Stimulated activated CD4-positive, alpha-beta T cell treated with anti-CD3 and anti-CD28 coated beads, Interleukin-1b, Interleukin-23, amount 100 ng/mL, for 4 hours (primary cell): ENCODE data around the gene PLAGL2.
"Not testable (repeated sequence)": the region's sequence is repeated elsewhere in the genome, so short reads cannot be mapped to it uniquely, and the experiment has no call there.

Experiments
- DNase-seq, 2 donors: peaks; one replicate each; pipeline ENCODE4 v3.0.0-alpha.2; 2020; ENCODE audit warnings: low read depth in 2 of 2

Gene PLAGL2, protein sequence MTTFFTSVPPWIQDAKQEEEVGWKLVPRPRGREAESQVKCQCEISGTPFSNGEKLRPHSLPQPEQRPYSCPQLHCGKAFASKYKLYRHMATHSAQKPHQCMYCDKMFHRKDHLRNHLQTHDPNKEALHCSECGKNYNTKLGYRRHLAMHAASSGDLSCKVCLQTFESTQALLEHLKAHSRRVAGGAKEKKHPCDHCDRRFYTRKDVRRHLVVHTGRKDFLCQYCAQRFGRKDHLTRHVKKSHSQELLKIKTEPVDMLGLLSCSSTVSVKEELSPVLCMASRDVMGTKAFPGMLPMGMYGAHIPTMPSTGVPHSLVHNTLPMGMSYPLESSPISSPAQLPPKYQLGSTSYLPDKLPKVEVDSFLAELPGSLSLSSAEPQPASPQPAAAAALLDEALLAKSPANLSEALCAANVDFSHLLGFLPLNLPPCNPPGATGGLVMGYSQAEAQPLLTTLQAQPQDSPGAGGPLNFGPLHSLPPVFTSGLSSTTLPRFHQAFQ

DNA sequence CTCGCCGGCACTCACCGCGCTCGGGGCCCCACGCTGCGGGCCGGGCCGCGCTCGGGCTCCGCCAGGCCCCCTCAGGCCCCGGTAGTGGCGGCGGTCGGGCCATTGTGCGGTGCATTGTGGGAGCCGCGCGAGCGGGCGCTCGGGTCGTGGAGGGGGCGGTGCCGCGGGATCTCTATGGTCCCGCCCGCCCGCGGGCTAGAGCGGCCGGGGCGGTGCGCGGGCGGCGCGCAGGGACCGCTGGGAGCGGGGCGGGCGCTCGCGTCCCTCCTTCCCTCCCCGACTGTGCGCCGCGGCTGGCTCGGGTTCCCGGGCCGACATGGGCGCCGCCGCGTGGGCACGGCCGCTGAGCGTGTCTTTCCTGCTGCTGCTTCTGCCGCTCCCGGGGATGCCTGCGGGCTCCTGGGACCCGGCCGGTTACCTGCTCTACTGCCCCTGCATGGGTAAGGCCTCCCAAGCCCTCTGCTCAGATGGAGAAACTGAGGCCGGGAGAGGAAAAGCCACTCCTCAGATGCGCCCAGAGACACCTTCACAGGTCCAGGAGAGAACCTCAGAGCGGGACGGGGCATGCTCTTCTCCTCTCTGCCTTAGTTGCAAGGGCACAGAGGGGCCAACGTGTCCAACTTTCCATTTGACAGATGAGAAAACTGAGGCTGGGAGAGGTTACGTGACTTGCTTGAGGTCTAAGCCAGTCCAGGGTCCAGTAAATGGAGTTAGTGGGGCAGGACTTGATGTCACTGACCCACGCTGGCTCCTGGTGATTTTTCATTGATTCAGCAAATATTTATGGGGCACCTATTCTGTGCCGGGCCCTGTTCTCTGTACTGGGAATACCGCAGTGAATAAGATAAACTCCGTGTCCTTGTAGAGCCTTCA lies at the start of gene PLAGL2, which contains the start of gene POFUT1:
TSS of gene PLAGL2 (minus strand) at position 118 of the 873 bp plus-strand sequence. CDS start 5,565 bp downstream, outside the sequence.
TSS of gene POFUT1 (plus strand) at position 255 of the 873 bp plus-strand sequence. CDS start at position 317, 62 bp downstream.
- DNase-seq, result peak; percentile 84 to 91

DNA sequence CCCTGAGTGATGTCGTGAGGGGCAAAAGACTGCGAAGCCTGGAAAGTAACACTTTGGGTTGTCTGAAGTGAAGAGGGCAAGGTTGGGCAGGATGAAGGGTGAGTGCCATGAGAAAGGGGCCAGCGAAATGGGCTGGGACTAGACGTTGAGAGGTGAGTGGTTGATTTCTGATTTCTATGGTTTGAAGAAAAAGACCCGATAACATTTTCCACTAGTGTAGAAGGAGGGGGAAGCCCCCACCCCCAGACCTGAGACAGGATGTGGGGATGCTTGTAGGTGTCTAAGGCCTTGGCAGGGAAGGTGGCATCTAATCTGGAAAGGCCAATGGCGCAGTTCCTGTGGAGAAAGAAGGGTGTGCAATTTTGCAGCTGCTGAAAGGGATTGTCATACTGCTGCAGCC lies 44.6 kb upstream of the PLAGL2 start:
- peak; percentile 56 to 76 for DNase-seq

DNA sequence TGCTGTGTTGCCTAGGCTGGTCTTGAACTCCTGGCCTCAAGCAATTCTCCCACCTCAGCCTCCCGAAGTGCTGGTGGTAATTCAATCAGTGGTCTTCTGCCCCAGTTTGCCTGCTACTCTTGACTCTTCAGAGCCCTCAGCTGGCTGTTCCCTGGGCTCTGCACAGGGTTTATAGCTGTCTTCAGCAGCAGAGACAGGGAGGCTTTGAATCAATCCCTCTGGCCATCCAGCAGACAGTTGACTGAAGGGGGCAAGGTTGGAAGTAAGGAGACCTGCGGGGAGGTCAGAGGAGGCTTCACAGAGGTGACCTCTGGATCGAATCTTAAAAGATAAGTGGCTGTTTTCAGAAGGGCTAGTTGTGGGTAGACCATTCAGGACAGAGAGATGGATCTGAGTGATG lies 43.9 kb upstream of the PLAGL2 start:
- DNase-seq, result no peak

DNA sequence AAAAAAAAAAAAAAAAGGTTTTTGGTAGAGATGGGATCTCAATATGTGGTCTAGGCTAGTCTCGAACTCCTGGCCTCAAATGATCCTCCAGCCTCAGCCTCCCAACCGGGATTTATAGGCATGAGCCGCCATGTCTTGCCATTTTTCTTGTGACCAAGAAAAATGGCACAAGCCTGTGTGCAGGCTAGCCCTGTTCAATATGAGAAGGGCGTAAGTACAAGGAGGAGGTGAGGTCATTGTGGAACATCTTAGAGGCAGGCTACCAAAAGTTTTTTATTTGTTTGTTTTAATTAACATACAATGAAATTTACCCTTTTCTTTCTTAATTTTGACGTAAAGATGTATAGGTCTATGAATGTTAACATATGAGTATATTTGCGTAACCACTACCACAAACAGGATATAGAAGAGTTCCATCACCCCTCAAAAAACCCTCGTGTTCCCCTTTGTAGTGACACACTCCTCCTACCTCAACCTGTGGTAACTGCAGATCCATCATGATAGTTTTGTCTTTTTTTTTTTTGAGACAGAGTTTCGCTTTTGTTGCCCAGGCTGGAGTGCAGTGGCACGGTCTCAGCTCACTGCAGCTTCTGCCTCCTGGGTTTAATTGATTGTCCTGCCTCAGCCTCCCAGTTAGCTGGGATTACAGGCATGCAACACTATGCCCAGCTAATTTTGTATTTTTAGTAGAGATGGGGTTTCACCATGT lies 41.6 kb upstream of the PLAGL2 start:
- no peak for DNase-seq

DNA sequence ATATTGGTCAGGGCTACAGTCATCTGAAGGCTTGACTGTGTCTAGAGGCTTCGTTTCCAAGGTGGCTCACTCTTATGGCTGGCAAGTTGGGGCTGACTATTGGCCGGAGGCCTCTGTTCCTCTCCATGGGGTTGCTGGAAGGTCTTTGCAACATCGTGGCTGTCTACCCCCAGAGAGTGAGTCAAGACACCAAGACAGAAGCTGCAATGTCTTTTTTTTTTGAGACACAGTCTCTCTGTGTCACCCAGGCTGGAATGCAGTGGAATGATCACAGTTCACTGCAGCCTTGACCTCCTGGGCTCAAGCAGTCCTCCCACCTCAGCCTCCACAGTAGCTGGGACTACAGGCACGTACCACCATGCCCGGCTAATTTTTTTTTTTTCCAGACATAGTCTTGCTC lies 40.5 kb upstream of the PLAGL2 start:
- no peak for DNase-seq

DNA sequence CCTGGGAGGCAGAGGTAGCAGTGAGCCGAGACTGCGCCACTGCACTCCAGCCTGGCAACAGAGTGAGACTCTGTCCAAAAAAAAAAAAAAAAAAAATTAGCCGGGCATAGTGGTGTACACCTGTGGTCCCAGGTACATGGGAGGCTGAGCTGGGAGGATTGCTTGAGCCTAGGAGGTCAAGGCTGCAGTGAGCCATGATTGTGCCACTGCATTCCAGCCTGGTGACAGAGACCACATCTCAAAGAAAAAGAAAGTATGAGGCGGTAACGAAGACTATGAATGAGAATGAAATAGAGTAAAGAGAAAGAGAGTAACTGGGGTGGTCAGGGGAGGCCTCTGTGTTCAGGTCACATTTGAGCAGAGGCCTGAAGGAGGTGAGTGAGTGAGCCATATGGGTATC lies 38.7 kb upstream of the PLAGL2 start:
- DNase-seq, result not testable (repeated sequence)

DNA sequence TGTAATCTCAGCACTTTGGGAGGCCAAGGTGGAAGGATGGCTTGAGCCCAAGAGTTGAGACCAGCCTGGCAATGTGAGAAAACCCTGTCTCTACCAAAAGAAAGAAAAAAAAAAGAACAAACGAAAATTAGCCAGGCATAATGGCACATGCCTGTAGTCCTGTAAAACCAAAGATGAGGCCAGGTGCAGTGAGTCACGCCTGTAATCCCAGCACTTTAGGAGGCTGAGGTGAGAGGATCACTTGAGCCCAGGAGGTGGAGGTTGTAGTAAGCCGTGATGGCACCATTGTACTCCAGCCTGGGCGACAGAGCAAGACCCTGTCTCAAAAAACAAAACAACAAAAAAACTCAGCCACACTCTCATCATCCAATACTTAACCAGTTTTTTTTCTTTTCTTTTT lies 37.4 kb upstream of the PLAGL2 start:
- no peak for DNase-seq

DNA sequence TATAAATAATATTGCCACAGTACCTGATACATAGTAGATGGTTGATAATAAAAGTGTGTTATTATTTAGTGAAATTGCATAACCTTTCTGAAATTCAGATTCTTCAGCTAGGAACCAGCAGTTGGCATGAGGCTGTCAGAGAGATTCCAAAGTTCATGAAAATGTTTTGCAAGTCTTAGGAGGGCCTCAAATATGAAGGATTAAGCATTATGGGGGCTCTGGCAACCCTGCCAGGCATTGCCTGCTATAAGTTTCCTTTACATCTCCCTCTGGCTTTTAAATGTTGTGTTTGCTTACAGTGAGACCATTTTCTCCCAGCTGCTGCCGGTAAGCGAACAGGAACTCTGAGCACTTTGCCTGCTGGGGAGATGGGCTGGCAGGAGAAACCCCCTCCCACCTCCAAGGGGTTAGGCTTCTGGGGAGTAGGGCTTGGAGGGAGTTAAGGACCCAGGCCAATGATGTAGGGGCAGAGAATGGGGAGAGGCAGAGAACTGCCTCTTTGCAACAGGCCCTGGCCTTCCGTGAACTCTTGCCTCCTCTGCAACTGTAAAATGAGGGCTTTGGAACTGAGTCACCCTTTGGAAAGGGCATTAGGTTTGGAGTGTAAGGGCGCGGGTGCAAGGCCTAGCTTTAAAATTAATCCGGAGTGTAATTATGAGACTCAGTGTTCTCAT lies 36.7 kb upstream of the PLAGL2 start:
- no peak for DNase-seq

DNA sequence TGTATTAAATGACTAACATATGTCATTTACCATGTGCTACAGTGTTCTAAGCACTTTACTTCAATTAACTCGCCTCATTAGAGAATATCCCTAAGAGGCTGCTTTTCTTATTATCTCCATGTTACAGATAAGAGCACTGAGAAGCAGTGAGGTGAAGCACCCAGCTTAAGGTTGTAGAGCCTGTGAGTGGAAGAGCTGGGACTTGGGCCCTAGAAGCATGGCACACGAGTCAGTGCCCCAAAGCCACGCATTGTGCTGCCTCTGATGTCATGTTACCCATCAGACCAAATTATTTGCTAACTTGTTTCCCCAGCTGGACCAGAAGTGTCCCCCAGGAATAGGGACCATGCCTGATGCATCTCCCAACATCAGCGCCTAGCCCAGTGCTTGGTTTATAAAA lies 34.3 kb upstream of the PLAGL2 start:
- DNase-seq, result no peak

DNA sequence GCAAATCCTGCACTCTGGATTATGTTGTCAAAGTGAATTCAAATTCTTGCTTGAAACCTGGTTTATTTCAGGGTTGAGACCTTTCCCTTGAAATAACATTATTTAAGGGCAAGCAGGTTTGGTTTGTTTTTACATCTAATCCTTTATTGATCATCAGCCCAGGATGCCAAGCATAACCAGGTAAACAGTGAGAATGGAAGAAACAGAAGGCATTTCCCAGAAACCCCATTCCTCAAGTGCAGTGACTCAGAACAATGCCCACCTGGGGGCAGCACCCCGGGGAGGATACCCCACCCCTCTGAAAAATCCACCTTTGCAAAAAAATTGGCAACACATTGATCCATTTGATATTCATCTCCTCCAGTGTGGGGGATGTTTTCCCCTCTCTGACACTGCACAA lies 32.7 kb upstream of the PLAGL2 start:
- DNase-seq, result no peak

DNA sequence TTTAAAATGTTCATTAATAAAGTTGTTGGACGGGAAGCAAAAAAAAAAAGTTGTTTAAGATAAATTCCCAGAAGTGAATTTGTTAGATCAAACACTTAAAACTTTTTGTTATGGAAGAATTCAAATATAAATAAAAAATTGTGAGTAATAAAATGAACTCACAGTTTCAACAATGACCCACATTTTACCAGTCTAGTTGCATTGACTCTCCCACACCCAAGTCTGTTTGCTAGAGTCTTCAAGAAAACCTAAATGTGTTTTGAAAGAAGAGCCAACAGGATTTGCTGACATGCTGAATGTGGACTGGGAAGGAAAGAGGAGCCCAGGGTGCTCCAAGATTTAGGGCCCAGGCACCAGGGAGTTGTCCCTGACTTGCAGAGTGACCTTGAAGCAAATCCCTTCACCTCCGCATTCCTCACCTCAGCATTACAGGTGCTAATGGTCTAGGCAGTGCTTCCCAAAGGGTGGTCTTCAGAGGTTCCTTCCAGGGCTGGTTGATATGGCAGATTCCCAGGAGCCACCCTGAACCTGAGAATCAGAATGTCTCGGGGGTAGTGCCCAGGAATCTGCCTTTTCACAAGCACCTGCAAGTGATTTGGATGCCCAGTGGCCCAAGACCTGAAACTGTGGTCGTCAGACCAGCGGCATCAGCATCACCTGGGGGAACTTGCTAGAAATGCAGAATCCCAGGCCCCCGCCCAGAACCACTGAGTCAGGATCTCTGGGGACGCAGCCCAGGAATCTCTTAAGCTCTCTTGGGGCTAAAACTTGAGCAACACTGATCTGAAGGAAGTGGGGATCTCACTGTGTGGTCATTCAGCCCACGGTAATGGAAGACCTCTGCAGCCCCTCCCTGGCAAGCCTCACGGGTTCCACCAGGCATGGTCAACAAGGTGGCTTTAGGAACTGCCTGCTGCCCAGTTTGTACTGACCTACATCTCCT lies 31.2 kb upstream of the PLAGL2 start:
- no peak for DNase-seq

DNA sequence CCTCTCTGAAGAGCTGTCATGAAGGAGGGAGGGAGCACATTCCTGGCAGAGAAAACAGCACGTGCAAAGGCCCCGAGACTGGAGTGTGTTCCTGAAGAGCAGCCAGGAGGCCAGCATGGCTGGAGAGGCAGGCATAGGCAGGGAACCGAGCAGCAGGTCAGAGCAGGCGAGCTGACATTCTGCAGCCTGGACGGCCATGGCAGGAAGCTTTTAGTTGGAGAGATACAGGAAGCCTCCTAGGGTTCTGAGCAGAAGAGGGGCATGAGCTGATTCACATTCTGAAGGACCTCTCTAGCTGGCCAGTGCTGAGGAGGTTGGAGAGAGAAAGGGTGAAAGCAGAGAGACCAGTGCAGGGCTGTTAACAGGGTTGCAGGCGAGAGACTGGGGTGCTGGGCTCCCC lies 29.9 kb upstream of the PLAGL2 start:
- DNase-seq, result no peak

DNA sequence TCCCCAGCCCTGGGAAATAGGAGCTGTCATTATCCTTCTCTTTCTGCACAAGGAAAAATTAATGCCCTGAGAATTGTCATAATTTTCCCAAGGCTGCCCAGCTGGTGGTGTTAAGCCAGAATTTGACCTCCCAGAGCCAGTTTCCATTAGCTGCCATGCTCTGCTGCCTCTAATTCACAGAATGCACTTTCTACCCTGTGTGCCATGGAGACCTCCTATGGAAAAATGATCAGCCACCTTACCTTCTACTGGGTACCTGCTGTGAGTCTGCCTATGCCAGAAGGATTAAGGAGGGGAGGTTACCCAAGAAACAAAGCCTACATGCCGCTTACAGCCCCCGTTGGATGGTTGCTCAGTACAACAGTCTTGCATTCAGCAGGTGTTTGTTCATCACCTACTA lies 29.3 kb upstream of the PLAGL2 start:
- no peak for DNase-seq

DNA sequence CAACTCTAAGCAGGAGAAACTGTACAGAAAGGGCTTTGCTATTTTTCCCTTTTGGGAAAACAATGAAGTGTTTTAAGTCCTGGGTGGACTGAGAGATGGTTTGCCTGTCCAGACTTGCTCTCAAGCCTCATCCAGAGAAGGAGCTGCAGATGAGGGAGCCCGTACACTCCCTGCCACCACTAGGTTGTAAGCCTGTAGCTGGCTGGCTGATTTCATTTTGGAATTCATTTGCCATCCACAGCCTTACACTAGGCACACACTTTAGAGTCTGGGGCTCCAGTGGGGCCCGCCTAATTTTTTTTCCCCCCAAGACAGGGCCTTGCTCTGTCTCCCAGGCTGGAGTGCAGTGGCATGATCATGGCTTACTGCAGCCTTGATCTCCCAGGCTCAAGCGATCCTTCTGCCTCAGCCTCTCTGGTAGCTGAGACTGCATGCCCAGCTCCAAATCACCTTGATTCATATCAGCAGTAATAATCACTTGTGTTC lies 28.5 kb upstream of the PLAGL2 start:
- DNase-seq, result no peak

DNA sequence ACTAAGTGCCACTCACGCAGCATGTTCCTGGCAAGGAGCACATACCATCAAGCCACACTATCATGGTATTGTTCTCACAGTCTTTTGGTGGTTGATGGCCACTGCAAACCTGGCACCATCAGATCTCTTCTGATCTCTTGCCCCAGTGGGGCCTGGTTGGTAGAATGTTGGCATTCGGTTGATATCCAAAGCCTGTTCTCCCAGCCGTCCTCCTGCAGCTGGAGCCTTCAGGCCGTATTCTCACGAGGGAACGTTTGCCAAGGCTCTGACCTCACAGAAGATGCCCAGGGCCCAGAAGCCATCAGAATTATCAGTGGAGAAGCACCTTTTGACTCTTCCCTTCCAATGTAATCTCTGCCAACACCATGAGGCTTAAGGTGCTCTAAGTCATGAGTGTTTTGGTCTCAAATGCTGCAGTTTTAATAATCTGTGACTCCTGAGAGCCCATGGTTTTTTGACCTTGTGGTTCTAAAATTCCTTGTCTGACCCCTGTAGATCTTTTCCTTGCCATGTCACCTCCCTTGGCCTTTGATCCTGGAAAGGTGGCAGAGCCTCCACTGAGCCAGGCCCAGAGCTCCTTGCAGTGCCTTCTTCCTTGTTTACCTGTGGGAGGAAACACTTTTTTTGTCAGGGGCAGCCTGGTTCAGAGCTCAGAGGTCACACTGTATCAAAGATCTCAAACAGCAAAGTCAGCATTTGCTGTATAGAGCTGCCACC lies 27.9 kb upstream of the PLAGL2 start:
- no peak for DNase-seq

DNA sequence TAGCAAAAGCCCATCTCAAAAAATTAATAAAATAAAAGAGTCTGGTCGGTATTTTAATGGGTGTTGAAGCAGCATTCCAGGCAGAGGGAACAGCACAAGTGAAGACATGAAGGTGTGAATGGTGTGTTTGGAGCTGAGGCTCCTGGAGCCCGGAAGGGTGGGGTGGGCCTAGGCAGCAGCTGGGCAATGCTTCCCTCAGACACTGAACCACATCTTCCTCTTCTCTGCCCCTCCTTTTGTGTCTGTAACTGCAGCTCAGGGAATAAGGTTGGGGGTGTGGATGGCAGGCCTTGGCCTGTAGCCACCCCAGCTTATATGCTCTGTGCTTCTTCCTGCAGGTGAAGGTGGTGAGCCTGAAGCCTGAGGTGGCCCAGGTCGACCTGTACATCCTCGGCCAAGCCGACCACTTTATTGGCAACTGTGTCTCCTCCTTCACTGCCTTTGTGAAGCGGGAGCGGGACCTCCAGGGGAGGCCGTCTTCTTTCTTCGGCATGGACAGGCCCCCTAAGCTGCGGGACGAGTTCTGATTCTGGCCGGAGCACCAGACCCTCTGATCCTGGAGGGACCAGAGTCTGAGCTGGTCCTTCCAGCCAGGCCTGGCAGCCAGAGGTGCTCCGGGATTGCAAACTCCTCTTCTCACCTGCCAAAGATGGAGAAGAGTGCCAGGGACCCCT lies 26.7 kb upstream of the PLAGL2 start:
- no peak for DNase-seq

DNA sequence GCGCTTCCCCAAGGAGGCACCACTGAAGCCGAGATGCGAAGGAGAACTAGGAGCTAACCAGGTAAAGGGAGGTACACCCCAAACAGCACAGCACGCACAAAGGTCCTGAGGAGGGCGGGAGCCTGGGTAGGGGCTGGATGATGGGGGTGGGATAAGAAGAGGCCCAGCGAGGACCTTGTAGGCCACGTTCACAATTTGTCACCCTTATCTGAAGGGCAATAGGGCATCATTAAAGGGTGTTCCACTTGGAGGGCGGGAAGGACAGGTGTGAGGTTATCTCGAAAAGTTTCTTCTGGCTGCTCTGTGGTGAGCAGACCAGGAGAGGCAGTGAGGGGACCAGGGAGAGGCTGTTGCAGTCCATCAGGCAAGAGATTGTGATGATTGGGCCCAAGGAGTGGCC lies 25.7 kb upstream of the PLAGL2 start:
- no peak for DNase-seq

DNA sequence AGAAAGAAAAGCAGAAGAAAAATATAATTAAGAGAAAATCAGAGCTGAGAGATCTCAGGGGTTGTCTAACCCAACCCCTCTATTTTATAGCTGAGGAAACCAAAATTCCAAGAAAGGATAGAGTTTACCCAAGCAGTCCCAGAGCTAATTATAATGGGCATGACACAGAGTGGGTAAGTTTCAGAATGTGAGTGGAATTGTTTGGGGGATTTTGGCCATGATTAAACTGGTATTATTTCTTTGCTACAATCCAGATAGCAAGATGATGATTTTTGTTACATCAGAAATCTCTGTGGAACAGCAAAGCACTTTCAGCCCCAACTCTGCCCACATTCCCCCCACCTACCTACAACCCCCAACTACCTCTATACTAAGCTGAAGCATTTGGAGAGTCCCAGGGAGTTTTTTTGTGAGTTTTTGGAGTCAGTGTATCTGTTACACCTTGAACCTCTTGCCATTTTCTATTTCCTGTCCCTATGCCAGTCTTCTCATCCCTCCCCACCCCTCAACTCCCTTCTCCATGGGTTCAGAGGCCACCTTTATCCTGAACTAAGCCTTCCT lies 24.9 kb upstream of the PLAGL2 start:
- no peak for DNase-seq

DNA sequence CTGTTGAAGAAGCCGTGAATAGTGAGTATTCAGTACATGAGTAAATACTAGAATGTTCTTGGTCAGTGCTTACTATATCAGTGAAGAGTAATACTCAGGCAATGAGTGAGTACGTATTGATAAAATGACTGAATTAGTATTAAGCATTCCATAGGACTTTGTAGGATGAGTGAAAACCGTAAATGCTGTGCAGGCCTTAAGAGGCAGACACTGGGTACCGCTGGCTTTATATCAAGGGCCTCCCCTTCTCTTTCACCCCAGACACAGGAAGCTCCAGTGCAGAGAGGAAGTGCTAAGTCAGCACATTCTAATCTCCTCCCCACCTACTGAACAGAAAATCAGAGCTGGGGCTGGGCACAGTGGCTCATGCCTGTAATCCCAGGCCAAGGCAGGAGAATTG lies 24.3 kb upstream of the PLAGL2 start:
- no peak for DNase-seq
